ENCODE measurements around the gene STRIP1.

GRCh38 chr1:110083061-110083865 lies 48.8 kb downstream of the STRIP1 start:
- TF ChIP-seq CTCF (IDR thresholded peaks at IDR 0.05) (no peak), POLR2A (IDR thresholded peaks at IDR 0.05) (no peak)
